Measurements from ENCODE around the gene LPCAT3.

DNA sequence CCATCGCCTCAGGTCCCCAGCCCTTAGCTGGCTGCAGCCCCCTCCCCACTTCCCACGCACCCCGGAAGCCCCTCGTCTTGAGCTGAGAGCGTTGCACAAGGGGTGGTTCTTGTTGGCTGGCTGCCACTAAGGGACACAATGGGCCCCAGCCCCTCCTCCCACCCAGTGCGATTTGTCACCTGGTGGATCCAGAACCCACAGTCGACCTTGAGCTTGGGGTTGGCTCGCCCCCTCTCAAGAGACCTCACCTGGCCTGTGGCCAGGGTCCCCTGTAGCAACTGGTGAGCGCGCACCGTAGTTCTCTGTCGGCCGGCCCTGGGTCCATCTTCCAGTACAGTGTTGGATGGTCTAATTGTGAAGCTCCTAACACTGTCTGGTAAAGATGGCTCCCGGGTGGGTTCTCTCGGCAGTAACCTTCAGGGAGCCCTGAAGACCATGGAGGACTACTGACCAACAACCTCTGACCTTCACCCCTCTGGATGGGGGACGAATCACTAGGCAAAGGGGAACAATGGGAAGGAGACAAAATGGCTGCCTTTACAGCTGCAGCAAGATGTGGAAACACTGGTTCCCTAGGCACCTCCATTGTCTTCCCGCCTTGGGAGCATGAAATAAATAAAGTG lies 54.4 kb downstream of the LPCAT3 start:
- TF ChIP-seq, protein P1, sequence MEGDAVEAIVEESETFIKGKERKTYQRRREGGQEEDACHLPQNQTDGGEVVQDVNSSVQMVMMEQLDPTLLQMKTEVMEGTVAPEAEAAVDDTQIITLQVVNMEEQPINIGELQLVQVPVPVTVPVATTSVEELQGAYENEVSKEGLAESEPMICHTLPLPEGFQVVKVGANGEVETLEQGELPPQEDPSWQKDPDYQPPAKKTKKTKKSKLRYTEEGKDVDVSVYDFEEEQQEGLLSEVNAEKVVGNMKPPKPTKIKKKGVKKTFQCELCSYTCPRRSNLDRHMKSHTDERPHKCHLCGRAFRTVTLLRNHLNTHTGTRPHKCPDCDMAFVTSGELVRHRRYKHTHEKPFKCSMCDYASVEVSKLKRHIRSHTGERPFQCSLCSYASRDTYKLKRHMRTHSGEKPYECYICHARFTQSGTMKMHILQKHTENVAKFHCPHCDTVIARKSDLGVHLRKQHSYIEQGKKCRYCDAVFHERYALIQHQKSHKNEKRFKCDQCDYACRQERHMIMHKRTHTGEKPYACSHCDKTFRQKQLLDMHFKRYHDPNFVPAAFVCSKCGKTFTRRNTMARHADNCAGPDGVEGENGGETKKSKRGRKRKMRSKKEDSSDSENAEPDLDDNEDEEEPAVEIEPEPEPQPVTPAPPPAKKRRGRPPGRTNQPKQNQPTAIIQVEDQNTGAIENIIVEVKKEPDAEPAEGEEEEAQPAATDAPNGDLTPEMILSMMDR (conservative IDR thresholded peaks at IDR 0.05; ENCODE audit: low read depth, low read length), result no peak
- no peak for TF ChIP-seq EZH2 (IDR thresholded peaks at IDR 0.05; ENCODE audit: borderline replicate concordance, low read depth, low read length, poor library complexity, severe bottlenecking)
